Measurements from ENCODE around the gene MRAP. TPM values are rescaled to one million over a fixed set of nuclear protein-coding genes. Genes with fewer than 3 reads are reported as not detected.

MRAP gene
- total RNA-seq, 1 donor from 2014 or later = 3.9 TPM

GRCh38 chr21:32270748-32271147 lies 27.9 kb upstream of the MRAP start:
- TF ChIP-seq POLR2AphosphoS5 (IDR thresholded peaks at IDR 0.05; ENCODE audit: insufficient read depth in 1 of 2, low read depth in 1 of 2) (no peak), CTCF (IDR thresholded peaks at IDR 0.05) (no peak), POLR2A (IDR thresholded peaks at IDR 0.05) (no peak)
- H3K9me3 ChIP-seq = no peaks in the 10 kb centered on the region
- no peaks in the 10 kb centered on the region for H3K4me1 ChIP-seq
- no peaks in the 10 kb centered on the region for H3K27me3 ChIP-seq
- H3K27ac ChIP-seq = no peak overlapping the region
- H3K4me3 ChIP-seq = no peak overlapping the region
- peaks cover 0 to 21% of the 10 kb centered on the region in 2 donors for H3K36me3 ChIP-seq
- intact Hi-C loops (cut with DNase I) = no loop called here
- DNase-seq (ENCODE audit: extremely low spot score in 2 of 2) = no peak

- DNase-seq (ENCODE audit: extremely low spot score in 2 of 2) = no peak
- Histone ChIP-seq H3K36me3 (peaks cover 0 to 10% of the 10 kb centered on the region in 2 donors), H3K27me3 (no peaks in the 10 kb centered on the region), H3K4me1 (peaks cover 23% of the 10 kb centered on the region), H3K4me3 (no peak overlapping the region), H3K27ac (no peak overlapping the region), H3K9me3 (no peaks in the 10 kb centered on the region)
- intact Hi-C loops (cut with DNase I) = no loop called here
- TF ChIP-seq POLR2A (IDR thresholded peaks at IDR 0.05) = no peak
- TF ChIP-seq CTCF (IDR thresholded peaks at IDR 0.05) = no peak
- no peak for TF ChIP-seq POLR2AphosphoS5 (IDR thresholded peaks at IDR 0.05; ENCODE audit: insufficient read depth in 1 of 2, low read depth in 1 of 2)
Observed at GRCh38 chr21:32276671-32277070, 22.0 kb upstream of the MRAP start.

GRCh38 chr21:32278103-32278502 lies 20.6 kb upstream of the MRAP start:
- intact Hi-C loops (cut with DNase I) = no loop called here
- Histone ChIP-seq H3K4me3 (peak overlapping the region; percentile 73 to 80), H3K36me3 (peaks cover 0 to 10% of the 10 kb centered on the region in 2 donors), H3K9me3 (no peaks in the 10 kb centered on the region), H3K4me1 (peaks cover 23% of the 10 kb centered on the region), H3K27me3 (no peaks in the 10 kb centered on the region), H3K27ac (peak overlapping the region; percentile 75)
- DNase-seq (ENCODE audit: extremely low spot score in 2 of 2) = no peak
- no peak for TF ChIP-seq CTCF (IDR thresholded peaks at IDR 0.05)
- no peak for TF ChIP-seq POLR2AphosphoS5 (IDR thresholded peaks at IDR 0.05; ENCODE audit: insufficient read depth in 1 of 2, low read depth in 1 of 2)

- peak within 1 kb of the TSS; percentile 73 to 80 for H3K4me3 ChIP-seq
- intact Hi-C loops (cut with DNase I) = no loop called here
- H3K27ac ChIP-seq = peak within 1 kb of the TSS; percentile 75
- no peaks in the 10 kb centered on the region for H3K9me3 ChIP-seq
- H3K27me3 ChIP-seq = no peaks in the 10 kb centered on the region
- TF ChIP-seq POLR2AphosphoS5 (IDR thresholded peaks at IDR 0.05; ENCODE audit: insufficient read depth in 1 of 2, low read depth in 1 of 2) (peak; percentile 91 to 99), POLR2A (IDR thresholded peaks at IDR 0.05) (peak in 1 of 2 donors; percentile 46), CTCF (IDR thresholded peaks at IDR 0.05) (peak in 2 of 3 experiments; percentile 20 to 38)
- DNase-seq (ENCODE audit: extremely low spot score in 2 of 2) = peak in 1 of 2 donors; percentile 96
- peaks cover 0 to 6% of the 10 kb centered on the region in 2 donors for H3K36me3 ChIP-seq
- peaks cover 23% of the 10 kb centered on the region for H3K4me1 ChIP-seq
Observed at GRCh38 chr21:32278518-32279376, 19.9 kb upstream of the MRAP start, which contains the start of gene MIS18A. TSS of gene MIS18A (minus strand) at chr21:32279049. CDS start at chr21:32279014, 35 bp downstream.

GRCh38 chr21:32279377-32279680 lies 19.3 kb upstream of the MRAP start:
- intact Hi-C loops (cut with DNase I) = no loop called here
- Histone ChIP-seq H3K36me3 (peaks cover 0 to 6% of the 10 kb centered on the region in 2 donors), H3K27me3 (no peaks in the 10 kb centered on the region), H3K9me3 (no peaks in the 10 kb centered on the region), H3K27ac (peak overlapping the region; percentile 75), H3K4me3 (peak overlapping the region; percentile 73 to 80), H3K4me1 (peaks cover 23% of the 10 kb centered on the region)
- no peak for TF ChIP-seq POLR2A (IDR thresholded peaks at IDR 0.05)
- no peak for TF ChIP-seq POLR2AphosphoS5 (IDR thresholded peaks at IDR 0.05; ENCODE audit: insufficient read depth in 1 of 2, low read depth in 1 of 2)
- no peak for TF ChIP-seq CTCF (IDR thresholded peaks at IDR 0.05)
- DNase-seq (ENCODE audit: extremely low spot score in 2 of 2) = no peak

Data from vagina (tissue), 2 donors.